Activated CD4-positive, alpha-beta T cell treated with anti-CD3 and anti-CD28 coated beads for 24 hours (primary cell): ENCODE measurements around the gene PTPRZ1.

Experiments
- DNase-seq, 2 donors: peaks; one replicate each; pipeline ENCODE4 v3.0.0-alpha.2; 2020; ENCODE audit warnings: low read depth in 2 of 2

The PTPRZ1 gene

GRCh38 chr7:122055073-122055472 is 182.1 kb downstream of the PTPRZ1 start:
- DNase-seq, result no peak

- no peak for DNase-seq
Measured at GRCh38 chr7:122056977-122057376, 184.0 kb downstream of the PTPRZ1 start.

- DNase-seq, result no peak
Measured at GRCh38 chr7:122059542-122059941, 186.6 kb downstream of the PTPRZ1 start.

- no peak for DNase-seq
Measured at GRCh38 chr7:122063146-122063545, 190.2 kb downstream of the PTPRZ1 start.

GRCh38 chr7:122064971-122065370 is 192.0 kb downstream of the PTPRZ1 start:
- DNase-seq, result no peak

GRCh38 chr7:122067077-122067476 is 194.1 kb downstream of the PTPRZ1 start:
- DNase-seq, result no peak

GRCh38 chr7:122068046-122068445 is 195.1 kb downstream of the PTPRZ1 start:
- no peak for DNase-seq

- DNase-seq, result no peak
Measured at GRCh38 chr7:122068999-122069398, 196.0 kb downstream of the PTPRZ1 start.

GRCh38 chr7:122070062-122070461 is 197.1 kb downstream of the PTPRZ1 start:
- DNase-seq, result no peak

- DNase-seq, result no peak
Measured at GRCh38 chr7:122070834-122071233, 197.9 kb downstream of the PTPRZ1 start.

GRCh38 chr7:122072272-122072671 is 199.3 kb downstream of the PTPRZ1 start:
- no peak for DNase-seq

GRCh38 chr7:122072924-122073599 is 200.1 kb downstream of the PTPRZ1 start:
- no peak for DNase-seq

GRCh38 chr7:122073635-122074034 is 200.7 kb downstream of the PTPRZ1 start:
- no peak for DNase-seq

GRCh38 chr7:122082160-122082559 is 209.2 kb downstream of the PTPRZ1 start:
- no peak for DNase-seq

GRCh38 chr7:122082670-122083069 is 209.7 kb downstream of the PTPRZ1 start:
- no peak for DNase-seq

GRCh38 chr7:122092964-122093797 is 220.2 kb downstream of the PTPRZ1 start:
- DNase-seq, result peak; percentile 19 to 28

GRCh38 chr7:122094549-122094948 is 221.6 kb downstream of the PTPRZ1 start:
- no peak for DNase-seq

- DNase-seq, result no peak
Measured at GRCh38 chr7:122095642-122096041, 222.7 kb downstream of the PTPRZ1 start.

GRCh38 chr7:122100021-122100420 is 227.1 kb downstream of the PTPRZ1 start:
- DNase-seq, result no peak

- DNase-seq, result no peak
Measured at GRCh38 chr7:122103064-122103463, 230.1 kb downstream of the PTPRZ1 start.
